HepG2 (cell line): ENCODE results near the gene SLC16A5. TPM values are rescaled to one million over a fixed set of nuclear protein-coding genes. Genes with fewer than 3 reads are reported as not detected.

Experiments used
- CEBPB ChIP-seq: IDR thresholded peaks from 2 replicates; pipeline ENCODE4 v1.6.1; 2011; ENCODE audit warnings: low read depth, low read length, improper control_type of control experiment, borderline replicate concordance
- FOXA3 ChIP-seq: IDR thresholded peaks from 2 replicates; pipeline ENCODE4 v1.6.1; 2016; ENCODE audit warnings: missing genetic modification reagents, missing compliant biosample characterization
- MIXL1 ChIP-seq: IDR thresholded peaks from 2 replicates; pipeline ENCODE4 v1.6.1; 2016
- PAXIP1 ChIP-seq: sonication (generic); formaldehyde crosslinking; conservative IDR thresholded peaks from 2 replicates; pipeline ENCODE4 v1.4.0; 2020; ENCODE audit warnings: mild to moderate bottlenecking, missing genetic modification reagents, moderate library complexity
- SOX6 ChIP-seq, 2 experiments: fragments of 450-650 bp in 1 of 2; sonication (generic) in 1 of 2; formaldehyde crosslinking in 1 of 2; IDR thresholded peaks; 2 replicates each; pipeline versions ENCODE4 v1.4.0 to v1.6.1; 2017 to 2020; ENCODE audit warnings: antibody characterized with exemption in 1 of 2, mild to moderate bottlenecking in 1 of 2, missing genetic modification reagents in 1 of 2
- SRF ChIP-seq: IDR thresholded peaks from 2 replicates; pipeline ENCODE4 v1.6.1; 2011; ENCODE audit warnings: mild to moderate bottlenecking, low read depth, low read length, moderate library complexity
- SRY ChIP-seq: sonication (generic); formaldehyde crosslinking; IDR thresholded peaks from 2 replicates; pipeline ENCODE4 v1.8.0; 2022; ENCODE audit warnings: mild to moderate bottlenecking, missing genetic modification reagents
- STAG1 ChIP-seq: sonication (generic); formaldehyde crosslinking; IDR thresholded peaks from 2 replicates; pipeline ENCODE4 v1.4.0; 2020; ENCODE audit warnings: missing genetic modification reagents
- STAT5B ChIP-seq: sonication (generic); formaldehyde crosslinking; IDR thresholded peaks from 2 replicates; pipeline ENCODE4 v1.4.0; 2020; ENCODE audit warnings: missing genetic modification reagents
- THAP7 ChIP-seq: sonication (generic); formaldehyde crosslinking; IDR thresholded peaks from 2 replicates; pipeline ENCODE4 v1.8.1; 2023; ENCODE audit warnings: mild to moderate bottlenecking, missing genetic modification reagents
- U2AF1 ChIP-seq: fragments of 200-400 bp; formaldehyde crosslinking; optimal IDR thresholded peaks from 2 replicates; pipeline ENCODE3; 2017; ENCODE audit warnings: mild to moderate bottlenecking, low read depth, low read length
- ZBTB39 ChIP-seq: sonication (generic); formaldehyde crosslinking; IDR thresholded peaks from 2 replicates; pipeline ENCODE4 v1.5.0; 2020; ENCODE audit warnings: missing genetic modification reagents
- ZNF160 ChIP-seq: sonication (generic); formaldehyde crosslinking; IDR thresholded peaks from 2 replicates; pipeline ENCODE4 v1.8.0; 2022; ENCODE audit warnings: mild to moderate bottlenecking, inconsistent platforms, missing genetic modification reagents
- ZNF850 ChIP-seq: sonication (generic); formaldehyde crosslinking; conservative IDR thresholded peaks from 2 replicates; pipeline ENCODE4 v1.9.0; 2021; ENCODE audit warnings: mild to moderate bottlenecking, missing genetic modification reagents
- ZSCAN12 ChIP-seq: sonication (generic); formaldehyde crosslinking; IDR thresholded peaks from 2 replicates; pipeline ENCODE4 v1.9.0; 2021; ENCODE audit warnings: mild to moderate bottlenecking, missing genetic modification reagents
- polyA plus RNA-seq, 8 experiments: library from polyadenylated mRNA; depleted of rRNA in 3 of 8; stranded (reverse) in 7 of 8; unstranded in 1 of 8; fragments of >200 nt; fragmentation: Illumina TruSeq in 4 of 8; extraction: Trizol in 4 of 8; gene quantifications; 2 replicates each; pipeline versions ENCODE4 v1.2.1 to v1.2.3, GENCODE V29; 2011 to 2016; ENCODE audit warnings: low read depth in 4 of 8, missing spikeins in 1 of 8, mixed read lengths in 1 of 8; ENCODE audit not compliant: insufficient read depth in 1 of 8
- total RNA-seq, 5 experiments: library from RNA; depleted of rRNA; stranded (reverse); fragments of >200 nt; fragmentation: Illumina TruSeq; extraction: Trizol; gene quantifications; 2 replicates each; pipeline ENCODE4 v1.2.3, GENCODE V29; 2016; ENCODE audit warnings: low read depth in 1 of 5
- TF ChIP-seq, protein P1 (sequence below): sonication (generic); formaldehyde crosslinking; IDR thresholded peaks from 2 replicates; pipeline ENCODE4 v1.5.1; 2020; ENCODE audit warnings: missing genetic modification reagents, mild to moderate bottlenecking, borderline replicate concordance
- TF ChIP-seq, protein P2 (sequence below): sonication (generic); formaldehyde crosslinking; IDR thresholded peaks from 2 replicates; pipeline ENCODE4 v1.4.0; 2020; ENCODE audit warnings: missing genetic modification reagents

Gene SLC16A5
- total and polyA plus RNA-seq, 2 of the 13 experiments (the other 11 are each of a cell fraction or from before 2014, with no cell fraction given), result 0.69 to 5.6 TPM

- TF ChIP-seq ZBTB39 (no peak), FOXA3 (CRISPR knock-in tag) (peak; percentile 50), ZNF160 (CRISPR knock-in tag) (peak; percentile 95), MIXL1 (CRISPR knock-in tag) (peak; percentile 59; the same call in 1 of the 2 replicates), U2AF1 (peak; percentile 33), PAXIP1 (CRISPR knock-in tag) (peak; percentile 65; the same call in 1 of the 2 replicates), SRY (CRISPR knock-in tag) (peak; percentile 94; the same call in 1 of the 2 replicates), CEBPB (no peak), ZNF850 (CRISPR knock-in tag) (peak; percentile 59; the same call in 1 of the 2 replicates), SOX6 (IDR thresholded peaks at IDR 0.05) (no peak), SOX6 (CRISPR knock-in tag; IDR thresholded peaks at IDR 0.05) (peak; percentile 73), STAT5B (CRISPR knock-in tag) (no peak), THAP7 (CRISPR knock-in tag) (peak; percentile 94), STAG1 (CRISPR knock-in tag) (no peak), ZSCAN12 (no peak), SRF (no peak)
- TF ChIP-seq, protein P1, sequence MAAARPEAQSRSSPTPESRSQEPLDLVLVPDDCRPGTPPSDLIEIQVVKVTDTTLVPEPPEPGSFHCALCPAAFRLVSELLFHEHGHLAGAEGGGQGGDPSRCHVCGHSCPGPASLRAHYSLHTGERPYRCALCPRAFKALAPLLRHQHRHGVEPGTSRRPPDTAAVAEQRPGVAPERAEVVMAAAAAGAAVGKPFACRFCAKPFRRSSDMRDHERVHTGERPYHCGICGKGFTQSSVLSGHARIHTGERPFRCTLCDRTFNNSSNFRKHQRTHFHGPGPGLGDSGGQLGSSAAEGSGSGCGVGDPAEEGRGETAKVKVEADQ, result peak; percentile 94
- TF ChIP-seq, protein P2, sequence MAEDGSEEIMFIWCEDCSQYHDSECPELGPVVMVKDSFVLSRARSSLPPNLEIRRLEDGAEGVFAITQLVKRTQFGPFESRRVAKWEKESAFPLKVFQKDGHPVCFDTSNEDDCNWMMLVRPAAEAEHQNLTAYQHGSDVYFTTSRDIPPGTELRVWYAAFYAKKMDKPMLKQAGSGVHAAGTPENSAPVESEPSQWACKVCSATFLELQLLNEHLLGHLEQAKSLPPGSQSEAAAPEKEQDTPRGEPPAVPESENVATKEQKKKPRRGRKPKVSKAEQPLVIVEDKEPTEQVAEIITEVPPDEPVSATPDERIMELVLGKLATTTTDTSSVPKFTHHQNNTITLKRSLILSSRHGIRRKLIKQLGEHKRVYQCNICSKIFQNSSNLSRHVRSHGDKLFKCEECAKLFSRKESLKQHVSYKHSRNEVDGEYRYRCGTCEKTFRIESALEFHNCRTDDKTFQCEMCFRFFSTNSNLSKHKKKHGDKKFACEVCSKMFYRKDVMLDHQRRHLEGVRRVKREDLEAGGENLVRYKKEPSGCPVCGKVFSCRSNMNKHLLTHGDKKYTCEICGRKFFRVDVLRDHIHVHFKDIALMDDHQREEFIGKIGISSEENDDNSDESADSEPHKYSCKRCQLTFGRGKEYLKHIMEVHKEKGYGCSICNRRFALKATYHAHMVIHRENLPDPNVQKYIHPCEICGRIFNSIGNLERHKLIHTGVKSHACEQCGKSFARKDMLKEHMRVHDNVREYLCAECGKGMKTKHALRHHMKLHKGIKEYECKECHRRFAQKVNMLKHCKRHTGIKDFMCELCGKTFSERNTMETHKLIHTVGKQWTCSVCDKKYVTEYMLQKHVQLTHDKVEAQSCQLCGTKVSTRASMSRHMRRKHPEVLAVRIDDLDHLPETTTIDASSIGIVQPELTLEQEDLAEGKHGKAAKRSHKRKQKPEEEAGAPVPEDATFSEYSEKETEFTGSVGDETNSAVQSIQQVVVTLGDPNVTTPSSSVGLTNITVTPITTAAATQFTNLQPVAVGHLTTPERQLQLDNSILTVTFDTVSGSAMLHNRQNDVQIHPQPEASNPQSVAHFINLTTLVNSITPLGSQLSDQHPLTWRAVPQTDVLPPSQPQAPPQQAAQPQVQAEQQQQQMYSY (CRISPR knock-in tag), result no peak
Measured at GRCh38 chr17:75154195-75155106, 66.7 kb downstream of the SLC16A5 start, which contains the start of gene JPT1 (continued).
